ENCODE data around the gene ELF2.
"Not testable (repeated sequence)": the region's sequence is repeated elsewhere in the genome, so short reads cannot be mapped to it uniquely, and the experiment has no call there.

The ELF2 gene

DNA sequence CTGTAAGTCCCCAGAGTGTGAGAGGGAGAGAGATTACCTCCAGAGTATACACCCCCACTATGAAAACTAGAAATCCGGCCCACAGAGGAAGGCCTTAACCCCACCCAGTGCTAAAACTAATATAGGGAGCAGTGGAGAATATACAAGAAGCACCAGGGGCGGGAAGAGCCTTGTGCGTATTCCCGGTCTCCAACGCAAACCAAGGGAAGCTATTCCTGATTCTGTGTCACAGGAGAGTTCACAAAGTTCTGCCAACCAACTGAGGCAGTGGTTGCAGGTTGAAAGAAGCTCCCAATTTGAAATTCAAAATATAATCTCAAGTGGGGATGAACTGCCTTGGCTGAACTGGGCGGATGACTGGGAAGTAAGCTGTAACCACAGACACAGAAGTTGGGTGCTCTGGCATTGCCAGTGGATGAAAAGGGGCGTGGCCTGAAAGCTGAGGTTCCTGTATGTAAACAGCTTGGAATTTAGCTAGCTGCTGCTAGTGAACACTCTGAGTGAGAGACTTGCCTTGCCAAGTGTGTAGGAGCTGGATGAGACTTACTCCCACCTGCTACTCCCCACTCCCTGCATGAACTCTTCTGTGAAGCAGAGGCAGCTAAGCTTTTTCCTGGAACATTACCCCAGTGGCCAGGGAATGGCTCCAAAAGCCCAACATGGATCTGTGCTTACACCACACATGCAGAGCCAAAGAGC is 32.7 kb downstream of the ELF2 start:
- no peak for DNase-seq (ENCODE audit: low read depth)

DNA sequence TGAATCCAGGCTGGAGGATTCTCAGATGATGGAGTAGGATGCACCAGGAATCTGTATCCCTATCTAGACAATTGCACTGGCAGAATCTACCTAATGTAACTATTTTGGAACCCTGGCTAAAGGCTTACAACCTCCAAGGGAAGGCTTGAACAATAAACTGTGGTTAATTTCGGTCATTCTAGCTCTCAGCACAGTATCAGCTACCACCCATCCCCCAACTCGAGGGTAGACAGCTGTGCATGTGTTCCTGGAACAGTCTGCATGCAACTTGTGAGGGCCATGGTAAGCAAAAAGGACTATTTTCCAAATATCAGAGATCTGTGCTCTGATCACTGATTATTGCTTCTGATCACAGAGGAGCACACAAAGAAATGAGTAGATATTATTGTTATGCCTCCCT is 34.0 kb downstream of the ELF2 start:
- DNase-seq (ENCODE audit: low read depth): no peak

- DNase-seq (ENCODE audit: low read depth): no peak
Observed at GRCh38 chr4:139142087-139142486, 34.9 kb downstream of the ELF2 start.

DNA sequence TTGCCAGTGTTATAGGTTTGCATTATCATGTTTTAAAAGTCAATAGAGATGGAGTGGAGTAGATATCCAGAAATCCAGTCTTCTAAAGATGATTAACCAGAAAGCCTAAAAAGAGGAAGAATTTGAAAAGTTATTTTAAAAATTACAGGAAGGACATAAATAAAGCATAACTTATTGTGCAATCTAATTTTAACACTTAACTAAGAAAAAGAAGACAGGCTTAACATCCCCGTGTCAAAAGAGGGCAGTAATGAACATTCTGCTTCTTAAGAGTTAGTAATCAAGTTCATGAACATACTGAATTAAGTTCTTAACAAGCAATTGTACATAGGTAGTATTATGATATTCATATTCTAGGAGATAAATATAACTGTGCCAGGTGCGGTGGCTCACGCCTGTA is 39.3 kb downstream of the ELF2 start:
- DNase-seq (ENCODE audit: low read depth): no peak

GRCh38 chr4:139134403-139134802 is 42.6 kb downstream of the ELF2 start:
- no peak for DNase-seq (ENCODE audit: low read depth)

DNA sequence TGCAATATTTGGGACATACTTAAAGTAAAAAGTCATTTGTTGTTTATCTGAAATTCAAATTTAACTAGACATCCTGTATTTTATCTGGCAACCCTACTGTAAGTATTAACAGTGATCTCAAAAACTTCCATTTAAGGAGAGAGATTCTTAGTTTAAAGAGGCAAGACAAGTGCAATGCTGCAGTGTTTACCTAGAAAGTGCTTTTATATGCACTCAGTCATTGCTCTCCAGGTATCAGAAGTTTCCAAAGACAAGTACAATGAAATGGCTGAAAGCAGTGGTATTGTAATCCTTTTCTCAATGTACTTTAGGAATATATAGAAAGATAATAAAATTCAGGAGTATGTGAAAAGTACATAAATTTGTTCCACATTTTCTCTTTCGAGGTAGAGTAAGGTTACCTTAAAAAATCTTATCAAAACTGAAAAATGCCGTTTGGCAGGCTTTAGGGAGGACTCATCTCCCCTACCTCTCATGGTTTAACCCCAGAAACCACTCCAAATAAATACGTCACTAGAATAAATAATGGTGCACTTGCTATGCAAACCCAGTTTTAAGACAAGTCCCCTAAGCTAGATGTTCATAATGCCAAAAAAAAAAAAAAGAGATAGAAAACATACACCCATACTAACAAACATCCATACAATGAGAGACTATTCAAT is 45.7 kb downstream of the ELF2 start:
- no peak for DNase-seq (ENCODE audit: low read depth)

- DNase-seq (ENCODE audit: low read depth): no peak
Observed at GRCh38 chr4:139129206-139129605, 47.8 kb downstream of the ELF2 start.

DNA sequence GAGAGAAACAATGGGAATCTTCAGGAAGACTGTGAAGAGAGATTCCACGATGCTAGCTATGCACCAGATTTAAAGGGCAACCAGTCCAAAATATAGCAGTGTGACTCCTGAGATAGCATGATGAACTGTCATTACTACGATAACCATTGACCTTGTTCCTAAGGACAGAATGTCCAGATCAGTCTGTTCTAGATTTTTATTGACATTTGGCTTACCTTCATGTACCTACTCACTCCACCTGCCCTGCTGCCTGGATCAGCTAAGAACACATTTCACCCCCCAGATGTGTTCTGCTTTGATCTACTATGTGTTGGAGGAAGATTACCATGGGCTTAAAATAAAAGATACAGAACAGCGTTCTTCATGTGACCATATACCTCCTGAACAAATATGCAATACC is 50.1 kb downstream of the ELF2 start:
- DNase-seq (ENCODE audit: low read depth): no peak

GRCh38 chr4:139123910-139124309 is 53.1 kb downstream of the ELF2 start:
- no peak for DNase-seq (ENCODE audit: low read depth)

DNA sequence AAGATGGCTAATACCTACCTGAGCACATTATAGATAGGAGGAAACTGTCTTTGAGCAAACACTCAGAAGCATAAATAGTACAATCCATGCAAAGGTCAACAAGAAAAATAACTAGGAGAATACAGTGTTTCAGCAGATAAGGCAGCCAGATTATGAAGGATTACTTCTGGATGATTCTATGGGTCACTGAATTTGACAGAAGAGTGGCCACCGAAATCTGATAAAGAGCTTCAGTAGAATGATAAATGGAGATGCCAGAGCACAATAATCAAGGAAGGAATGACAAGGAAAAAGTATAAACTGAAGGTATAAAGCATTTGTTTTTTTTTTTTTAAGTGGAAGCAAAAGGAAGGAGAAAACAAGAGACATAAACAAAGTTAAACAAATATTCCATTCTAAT is 58.7 kb downstream of the ELF2 start:
- no peak for DNase-seq (ENCODE audit: low read depth)

DNA sequence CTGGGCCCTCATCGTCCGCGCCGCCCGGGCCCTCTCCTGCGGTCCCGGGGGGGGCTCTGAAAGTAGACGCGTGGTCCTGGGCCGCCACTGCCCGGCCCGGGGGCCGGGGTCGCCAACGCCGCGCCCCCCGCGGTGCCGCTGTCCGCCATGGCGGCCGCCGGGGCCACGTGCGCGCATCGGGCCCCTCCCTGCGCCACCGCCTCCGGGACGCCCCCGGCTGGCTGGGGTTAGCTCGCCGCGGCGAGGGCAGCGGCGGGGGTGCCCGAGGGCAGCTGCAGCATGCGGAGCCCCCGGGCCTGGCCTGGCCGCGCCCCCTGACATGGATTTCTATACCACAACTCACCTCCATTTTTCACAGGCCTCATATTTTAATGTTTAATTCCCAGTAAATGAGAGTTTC is 61.8 kb downstream of the ELF2 start:
- DNase-seq (ENCODE audit: low read depth): no peak

DNA sequence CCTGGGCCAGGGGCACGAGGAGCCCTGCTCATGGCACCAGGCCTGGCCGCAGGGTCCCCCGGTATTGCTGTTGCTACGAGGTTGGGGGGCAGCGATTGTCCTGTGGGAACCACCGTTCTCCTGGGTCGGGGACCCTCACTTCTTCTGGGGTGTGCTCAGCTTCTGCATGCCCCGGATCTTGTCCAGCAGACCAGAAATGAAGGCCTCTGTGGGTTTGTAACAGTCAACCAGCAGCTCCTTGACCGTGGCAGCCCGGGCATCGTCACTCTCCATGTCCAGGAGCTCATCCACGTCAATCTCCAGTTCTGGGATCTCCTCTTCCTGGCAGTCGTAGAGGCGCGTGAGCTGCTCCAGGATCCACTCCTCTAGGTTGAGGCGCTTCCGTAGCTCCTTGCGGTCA is 62.2 kb downstream of the ELF2 start:
- not testable (repeated sequence) for DNase-seq (ENCODE audit: low read depth)

- DNase-seq (ENCODE audit: low read depth): no peak
Observed at GRCh38 chr4:139112650-139113049, 64.4 kb downstream of the ELF2 start.

GRCh38 chr4:139108567-139109128 is 68.4 kb downstream of the ELF2 start:
- no peak for DNase-seq (ENCODE audit: low read depth)

GRCh38 chr4:139099366-139099982 is 77.5 kb downstream of the ELF2 start:
- DNase-seq (ENCODE audit: low read depth): peak; percentile 61

DNA sequence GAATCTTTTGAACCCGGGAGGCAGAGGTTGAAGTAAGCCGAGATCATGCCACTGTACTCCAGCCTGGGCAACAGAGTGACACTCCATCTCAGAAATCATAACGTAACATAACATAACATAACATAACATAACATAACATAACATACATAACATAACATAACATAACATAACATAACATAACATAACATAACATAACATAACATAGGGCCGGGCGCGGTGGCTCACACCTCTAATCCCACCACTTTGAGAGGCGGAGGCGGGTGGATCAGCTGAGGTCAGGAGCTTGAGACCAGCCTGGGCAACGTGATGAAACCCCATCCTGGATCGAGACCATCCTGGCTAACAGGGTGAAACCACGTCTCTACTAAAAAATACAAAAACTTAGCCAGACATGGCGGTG is 84.7 kb downstream of the ELF2 start:
- no peak for DNase-seq (ENCODE audit: low read depth)

GRCh38 chr4:139085141-139085540 is 91.9 kb downstream of the ELF2 start:
- no peak for DNase-seq (ENCODE audit: low read depth)

DNA sequence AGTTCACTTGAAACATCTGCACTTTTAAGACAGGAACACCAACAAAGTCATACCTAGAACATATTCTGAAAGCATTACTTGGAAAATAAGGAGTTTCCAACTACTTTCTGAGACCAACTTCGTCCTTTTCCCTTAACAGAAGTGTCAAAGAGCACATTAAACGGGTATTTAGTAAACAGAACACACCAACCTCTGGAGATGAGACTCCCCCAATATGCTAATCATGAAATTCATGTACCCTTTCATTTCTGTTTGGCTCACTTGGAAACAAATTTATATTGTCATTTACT is 92.3 kb downstream of the ELF2 start:
- DNase-seq (ENCODE audit: low read depth): no peak

GRCh38 chr4:139083956-139084803 is 92.8 kb downstream of the ELF2 start:
- DNase-seq (ENCODE audit: low read depth): peak; percentile 65

- DNase-seq (ENCODE audit: low read depth): no peak
Observed at GRCh38 chr4:139083607-139083955, 93.4 kb downstream of the ELF2 start.

- peak; percentile 77 for DNase-seq (ENCODE audit: low read depth)
Observed at GRCh38 chr4:139082750-139083606, 94.0 kb downstream of the ELF2 start.

DNA sequence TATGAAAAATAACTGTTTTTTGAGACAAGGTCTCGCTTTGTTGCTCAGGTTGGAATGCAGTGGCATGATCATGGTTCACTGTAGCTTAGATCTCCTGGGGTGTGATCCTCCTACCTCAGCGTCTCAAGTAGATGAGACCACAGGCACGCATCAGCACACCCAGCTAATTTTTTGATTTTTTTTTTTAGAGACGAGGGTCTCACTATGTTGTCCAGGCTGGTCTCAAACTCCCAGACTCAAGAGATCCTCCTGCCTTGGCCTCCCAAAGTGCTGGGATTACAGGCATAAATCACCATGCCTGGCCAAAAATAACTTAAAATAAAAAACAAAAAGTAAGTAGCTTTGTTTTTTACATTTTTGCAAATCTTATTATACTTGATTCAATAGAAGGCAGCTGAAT is 98.1 kb downstream of the ELF2 start:
- no peak for DNase-seq (ENCODE audit: low read depth)
